SK-N-SH (cell line): ENCODE measurements around the gene SDK1. TPM values are rescaled to one million over a fixed set of nuclear protein-coding genes. Genes with fewer than 3 reads are reported as not detected.

Experiments
- CTCF ChIA-PET: fragments of 300-600, 350-600 bp; formaldehyde crosslinking; extraction: SDS; loops from one replicate; lab custom pipeline; 2021; lab: Yijun Ruan, JAX
- POLR2A ChIA-PET: fragments of 350-600 bp; sonication (Branson Sonifier 250); formaldehyde crosslinking; extraction: SDS; loops from one replicate; lab custom pipeline; 2020; ENCODE audit warnings: antibody characterized with exemption, inconsistent platforms; lab: Yijun Ruan, JAX
- DNase-seq: peaks from one replicate; pipeline ENCODE4 v3.0.0; 2012
- H2AFZ ChIP-seq: fragments of 200-600 bp; sonication (generic); 2 replicates; pipeline ENCODE4 v1.8.1; 2016; ENCODE audit warnings: antibody characterized with exemption, mild to moderate bottlenecking, low read depth
- H3F3A ChIP-seq: fragments of 200-600 bp; sonication (generic); replicated peaks from 2 replicates; pipeline ENCODE3; 2016; ENCODE audit warnings: antibody characterized with exemption, mild to moderate bottlenecking; ENCODE audit not compliant: insufficient read depth
- H3K27ac ChIP-seq, 2 experiments: fragments of 200-500 bp in 1 of 2; fragments of 200-600 bp in 1 of 2; sonication (Bioruptor generic) in 1 of 2; sonication (generic), shearing (Covaris generic) in 1 of 2; 2 replicates each; pipeline versions ENCODE4 v1.5.1 to v1.6.1; 2014 to 2016; ENCODE audit warnings: low read depth in 2 of 2, inconsistent platforms in 1 of 2, low read length in 1 of 2, mild to moderate bottlenecking in 1 of 2, mixed read lengths in 1 of 2
- H3K27me3 ChIP-seq: fragments of 200-600 bp; sonication (generic), shearing (Covaris generic); 2 replicates; pipeline ENCODE4 v1.6.1; 2016; ENCODE audit warnings: mixed run types; ENCODE audit not compliant: insufficient read depth
- H3K36me3 ChIP-seq, 2 experiments: fragments of 200-500 bp in 1 of 2; fragments of 200-600 bp in 1 of 2; sonication (Bioruptor generic) in 1 of 2; sonication (generic) in 1 of 2; replicated peaks in 1 of 2; 2 replicates each; pipeline versions ENCODE3 to v1.5.1; 2014 to 2016; ENCODE audit warnings: low read length in 1 of 2, mild to moderate bottlenecking in 1 of 2; ENCODE audit not compliant: insufficient read depth in 2 of 2, control insufficient read depth in 1 of 2
- H3K4me1 ChIP-seq, 2 experiments: fragments of 200-500 bp in 1 of 2; fragments of 200-600 bp in 1 of 2; sonication (Bioruptor generic) in 1 of 2; sonication (generic), shearing (Covaris generic) in 1 of 2; 2 replicates each; pipeline versions ENCODE4 v1.5.1 to v1.6.1; 2014 to 2016; ENCODE audit warnings: low read depth in 1 of 2, low read length in 1 of 2, mixed run types in 1 of 2; ENCODE audit not compliant: insufficient read depth in 2 of 2, control insufficient read depth in 1 of 2
- H3K4me2 ChIP-seq: fragments of 200-600 bp; sonication (generic), shearing (Covaris generic); 2 replicates; pipeline ENCODE4 v1.6.1; 2017; ENCODE audit warnings: mixed run types
- H3K4me3 ChIP-seq, 2 experiments: fragments of 200-500 bp in 1 of 2; fragments of 200-600 bp in 1 of 2; sonication (Bioruptor generic) in 1 of 2; sonication (generic), shearing (Covaris generic) in 1 of 2; 2 replicates each; pipeline versions ENCODE4 v1.5.1 to v1.8.1; 2014 to 2016; ENCODE audit warnings: low read depth in 2 of 2, inconsistent platforms in 1 of 2, low read length in 1 of 2, mild to moderate bottlenecking in 1 of 2, mixed read lengths in 1 of 2, moderate library complexity in 1 of 2
- H3K79me2 ChIP-seq: fragments of 200-600 bp; sonication (generic); 2 replicates; pipeline ENCODE4 v1.8.1; 2017; ENCODE audit warnings: mild to moderate bottlenecking; ENCODE audit not compliant: insufficient read depth
- H3K9ac ChIP-seq: fragments of 200-600 bp; sonication (generic); 2 replicates; pipeline ENCODE4 v1.6.1; 2017; ENCODE audit warnings: mixed run types
- H3K9me2 ChIP-seq: fragments of 200-600 bp; sonication (generic); 2 replicates; pipeline ENCODE4 v1.6.1; 2017; ENCODE audit warnings: mixed run types
- H3K9me3 ChIP-seq: fragments of 200-600 bp; sonication (generic); 2 replicates; pipeline ENCODE4 v1.6.1; 2017; ENCODE audit warnings: mixed run types, mild to moderate bottlenecking, moderate library complexity
- H4K20me1 ChIP-seq: fragments of 200-600 bp; sonication (generic); 2 replicates; pipeline ENCODE4 v1.6.1; 2017; ENCODE audit warnings: mild to moderate bottlenecking, mixed run types; ENCODE audit not compliant: insufficient read depth
- CHD2 ChIP-seq: fragments of 150-350 bp; IDR thresholded peaks from 2 replicates; pipeline ENCODE4 v1.6.1; 2018; ENCODE audit warnings: low read length; ENCODE audit not compliant: partially characterized antibody
- ELF1 ChIP-seq: IDR thresholded peaks from 2 replicates; pipeline ENCODE4 v1.4.0; 2012
- EZH2phosphoT487 ChIP-seq: fragments of 200-600 bp; sonication (generic); IDR thresholded peaks from 2 replicates; pipeline ENCODE4 v1.6.1; 2017; ENCODE audit warnings: low read depth, mixed run types, mild to moderate bottlenecking, antibody characterized with exemption, moderate library complexity, borderline replicate concordance
- FOSL2 ChIP-seq: IDR thresholded peaks from 2 replicates; pipeline ENCODE4 v1.4.0; 2012; ENCODE audit warnings: low read depth, mild to moderate bottlenecking, moderate library complexity, borderline replicate concordance
- FOXM1 ChIP-seq: IDR thresholded peaks from 2 replicates; pipeline ENCODE4 v1.4.0; 2012; ENCODE audit warnings: low read depth, mild to moderate bottlenecking
- GABPA ChIP-seq: IDR thresholded peaks from 2 replicates; pipeline ENCODE4 v1.4.0; 2012; ENCODE audit warnings: low read depth, mild to moderate bottlenecking
- GATA2 ChIP-seq: sonication (generic); formaldehyde crosslinking; IDR thresholded peaks from 2 replicates; pipeline ENCODE4 v1.5.0; 2020; ENCODE audit warnings: mild to moderate bottlenecking, missing genetic modification reagents
- JUND ChIP-seq: IDR thresholded peaks from 2 replicates; pipeline ENCODE4 v1.4.0; 2012
- MEF2A ChIP-seq: IDR thresholded peaks from 2 replicates; pipeline ENCODE4 v1.4.0; 2012; ENCODE audit warnings: low read depth, borderline replicate concordance
- MXI1 ChIP-seq: IDR thresholded peaks from 2 replicates; pipeline ENCODE4 v1.6.1; 2012; ENCODE audit warnings: mild to moderate bottlenecking, low read depth, low read length, improper control_type of control experiment
- NRF1 ChIP-seq: IDR thresholded peaks from 2 replicates; pipeline ENCODE4 v1.6.1; 2012; ENCODE audit warnings: low read depth, mild to moderate bottlenecking, low read length
- RCOR1 ChIP-seq: fragments of 150-350 bp; IDR thresholded peaks from 2 replicates; pipeline ENCODE4 v1.6.1; 2017; ENCODE audit warnings: antibody characterized with exemption, low read length
- RFX5 ChIP-seq: IDR thresholded peaks from 2 replicates; pipeline ENCODE4 v1.6.1; 2012; ENCODE audit warnings: mild to moderate bottlenecking, improper control_type of control experiment, low read length
- SIN3A ChIP-seq: IDR thresholded peaks from 2 replicates; pipeline ENCODE4 v1.6.1; 2012; ENCODE audit warnings: low read depth, mild to moderate bottlenecking, low read length, moderate library complexity, borderline replicate concordance
- SMC3 ChIP-seq: IDR thresholded peaks from 2 replicates; pipeline ENCODE4 v1.6.1; 2012; ENCODE audit warnings: low read depth, low read length, improper control_type of control experiment
- TAF1 ChIP-seq: IDR thresholded peaks from 2 replicates; pipeline ENCODE4 v1.6.1; 2012; ENCODE audit warnings: low read depth, mild to moderate bottlenecking, low read length, moderate library complexity, borderline replicate concordance
- TEAD4 ChIP-seq: IDR thresholded peaks from 2 replicates; pipeline ENCODE4 v1.4.0; 2012; ENCODE audit warnings: mild to moderate bottlenecking, borderline replicate concordance; ENCODE audit not compliant: insufficient read depth
- YY1 ChIP-seq: IDR thresholded peaks from 2 replicates; pipeline ENCODE4 v1.4.0; 2012; ENCODE audit warnings: low read depth, mild to moderate bottlenecking
- WGBS: methylation state at CpG from one replicate; pipeline ENCODE4 v1.1.6; 2017; ENCODE audit warnings: low lambda C conversion rate; 5-methylcytosine and 5-hydroxymethylcytosine counted together
- polyA plus RNA-seq, 3 experiments: library from polyadenylated mRNA; depleted of rRNA; stranded (reverse); fragments of >200 nt; gene quantifications; 2 replicates each; pipeline ENCODE4 v1.2.3, GENCODE V29; 2012
- TF ChIP-seq, protein P1 (sequence below): IDR thresholded peaks from 2 replicates; pipeline ENCODE4 v1.4.0; 2012; ENCODE audit warnings: low read depth, borderline replicate concordance
- TF ChIP-seq, protein P2 (sequence below): IDR thresholded peaks from 2 replicates; pipeline ENCODE4; 2012
- TF ChIP-seq, protein P3 (sequence below): fragments of 150-350 bp; IDR thresholded peaks from 2 replicates; pipeline ENCODE4 v1.6.1; 2016; ENCODE audit warnings: mild to moderate bottlenecking, low read depth, low read length
- TF ChIP-seq, protein P4 (sequence below): fragments of 150-350 bp; IDR thresholded peaks from 2 replicates; pipeline ENCODE4 v1.6.1; 2017; ENCODE audit warnings: antibody characterized with exemption, low read length, low read depth, borderline replicate concordance
- TF ChIP-seq, protein P5 (sequence below): IDR thresholded peaks from 2 replicates; pipeline ENCODE4 v1.4.0; 2012; ENCODE audit warnings: low read depth, borderline replicate concordance
- TF ChIP-seq, protein P6 (sequence below): IDR thresholded peaks from 2 replicates; pipeline ENCODE4 v1.4.0; 2012; ENCODE audit warnings: low read depth

Gene SDK1
- polyA plus RNA-seq, 1 of the 3 experiments (the other 2 are of a cell fraction), result 1.2 TPM

GRCh38 chr7:3861386-3861785 is 560.3 kb downstream of the SDK1 start:
- Histone ChIP-seq H3K27ac (no peak overlapping the region), H3K4me1 (no peaks in the 10 kb centered on the region), H3K79me2 (no peaks in the 10 kb centered on the region), H4K20me1 (no peaks in the 10 kb centered on the region), H3K9ac (no peak overlapping the region), H3K4me2 (no peak overlapping the region), H3K36me3 (no peaks in the 10 kb centered on the region), H2AFZ (no peak overlapping the region), H3K27me3 (no peaks in the 10 kb centered on the region), H3K9me2 (no peaks in the 10 kb centered on the region), H3F3A (no peaks in the 10 kb centered on the region), H3K9me3 (no peaks in the 10 kb centered on the region), H3K4me3 (no peak overlapping the region)
- DNase-seq, result no peak
- ChIA-PET POLR2A (no interaction called here), CTCF (no interaction called here)
- TF ChIP-seq, protein P1, sequence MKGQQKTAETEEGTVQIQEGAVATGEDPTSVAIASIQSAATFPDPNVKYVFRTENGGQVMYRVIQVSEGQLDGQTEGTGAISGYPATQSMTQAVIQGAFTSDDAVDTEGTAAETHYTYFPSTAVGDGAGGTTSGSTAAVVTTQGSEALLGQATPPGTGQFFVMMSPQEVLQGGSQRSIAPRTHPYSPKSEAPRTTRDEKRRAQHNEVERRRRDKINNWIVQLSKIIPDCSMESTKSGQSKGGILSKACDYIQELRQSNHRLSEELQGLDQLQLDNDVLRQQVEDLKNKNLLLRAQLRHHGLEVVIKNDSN, result no peak
- no peak for TF ChIP-seq FOSL2
- TF ChIP-seq NRF1, result no peak
- TF ChIP-seq YY1, result no peak
- no peak for TF ChIP-seq RFX5
- TF ChIP-seq, protein P2, sequence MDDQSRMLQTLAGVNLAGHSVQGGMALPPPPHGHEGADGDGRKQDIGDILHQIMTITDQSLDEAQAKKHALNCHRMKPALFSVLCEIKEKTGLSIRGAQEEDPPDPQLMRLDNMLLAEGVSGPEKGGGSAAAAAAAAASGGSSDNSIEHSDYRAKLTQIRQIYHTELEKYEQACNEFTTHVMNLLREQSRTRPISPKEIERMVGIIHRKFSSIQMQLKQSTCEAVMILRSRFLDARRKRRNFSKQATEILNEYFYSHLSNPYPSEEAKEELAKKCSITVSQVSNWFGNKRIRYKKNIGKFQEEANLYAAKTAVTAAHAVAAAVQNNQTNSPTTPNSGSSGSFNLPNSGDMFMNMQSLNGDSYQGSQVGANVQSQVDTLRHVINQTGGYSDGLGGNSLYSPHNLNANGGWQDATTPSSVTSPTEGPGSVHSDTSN, result no peak
- TF ChIP-seq EZH2phosphoT487, result no peak
- TF ChIP-seq, protein P3, sequence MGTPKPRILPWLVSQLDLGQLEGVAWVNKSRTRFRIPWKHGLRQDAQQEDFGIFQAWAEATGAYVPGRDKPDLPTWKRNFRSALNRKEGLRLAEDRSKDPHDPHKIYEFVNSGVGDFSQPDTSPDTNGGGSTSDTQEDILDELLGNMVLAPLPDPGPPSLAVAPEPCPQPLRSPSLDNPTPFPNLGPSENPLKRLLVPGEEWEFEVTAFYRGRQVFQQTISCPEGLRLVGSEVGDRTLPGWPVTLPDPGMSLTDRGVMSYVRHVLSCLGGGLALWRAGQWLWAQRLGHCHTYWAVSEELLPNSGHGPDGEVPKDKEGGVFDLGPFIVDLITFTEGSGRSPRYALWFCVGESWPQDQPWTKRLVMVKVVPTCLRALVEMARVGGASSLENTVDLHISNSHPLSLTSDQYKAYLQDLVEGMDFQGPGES, result no peak
- no peak for TF ChIP-seq GATA2 (CRISPR knock-in tag)
- no peak for TF ChIP-seq RCOR1
- WGBS, result 23% methylated on average over 1 of the region's 1 CpG

- CTCF ChIA-PET, result interaction anchor here (1.2 kb wide), 1 partner anchor 10 kb away, joined by 5 read pairs; no protein-coding TSS in a partner anchor
- no peaks in the 10 kb centered on the region for H4K20me1 ChIP-seq
- H3K79me2 ChIP-seq, result no peaks in the 10 kb centered on the region
- H2AFZ ChIP-seq, result no peak overlapping the region
- POLR2A ChIA-PET, result no interaction called here
- no peaks in the 10 kb centered on the region for H3K4me1 ChIP-seq
- no peaks in the 10 kb centered on the region for H3K36me3 ChIP-seq
- no peaks in the 10 kb centered on the region for H3F3A ChIP-seq
- 22% methylated on average over 5 of the region's 5 CpGs for WGBS
- no peaks in the 10 kb centered on the region for H3K27me3 ChIP-seq
- no peaks in the 10 kb centered on the region for H3K9me3 ChIP-seq
- no peak overlapping the region for H3K27ac ChIP-seq
- no peaks in the 10 kb centered on the region for H3K9me2 ChIP-seq
- no peak overlapping the region for H3K4me3 ChIP-seq
- DNase-seq, result no peak
- no peak overlapping the region for H3K4me2 ChIP-seq
- no peak overlapping the region for H3K9ac ChIP-seq
- TF ChIP-seq FOXM1 (no peak), TEAD4 (no peak), GABPA (no peak), MXI1 (no peak), SIN3A (no peak), MEF2A (no peak), FOSL2 (no peak), NRF1 (no peak), SMC3 (no peak), ELF1 (no peak), CHD2 (no peak), JUND (no peak), TAF1 (no peak), RFX5 (no peak)
- TF ChIP-seq, protein P4, sequence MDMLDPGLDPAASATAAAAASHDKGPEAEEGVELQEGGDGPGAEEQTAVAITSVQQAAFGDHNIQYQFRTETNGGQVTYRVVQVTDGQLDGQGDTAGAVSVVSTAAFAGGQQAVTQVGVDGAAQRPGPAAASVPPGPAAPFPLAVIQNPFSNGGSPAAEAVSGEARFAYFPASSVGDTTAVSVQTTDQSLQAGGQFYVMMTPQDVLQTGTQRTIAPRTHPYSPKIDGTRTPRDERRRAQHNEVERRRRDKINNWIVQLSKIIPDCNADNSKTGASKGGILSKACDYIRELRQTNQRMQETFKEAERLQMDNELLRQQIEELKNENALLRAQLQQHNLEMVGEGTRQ, result no peak
- TF ChIP-seq, protein P5, sequence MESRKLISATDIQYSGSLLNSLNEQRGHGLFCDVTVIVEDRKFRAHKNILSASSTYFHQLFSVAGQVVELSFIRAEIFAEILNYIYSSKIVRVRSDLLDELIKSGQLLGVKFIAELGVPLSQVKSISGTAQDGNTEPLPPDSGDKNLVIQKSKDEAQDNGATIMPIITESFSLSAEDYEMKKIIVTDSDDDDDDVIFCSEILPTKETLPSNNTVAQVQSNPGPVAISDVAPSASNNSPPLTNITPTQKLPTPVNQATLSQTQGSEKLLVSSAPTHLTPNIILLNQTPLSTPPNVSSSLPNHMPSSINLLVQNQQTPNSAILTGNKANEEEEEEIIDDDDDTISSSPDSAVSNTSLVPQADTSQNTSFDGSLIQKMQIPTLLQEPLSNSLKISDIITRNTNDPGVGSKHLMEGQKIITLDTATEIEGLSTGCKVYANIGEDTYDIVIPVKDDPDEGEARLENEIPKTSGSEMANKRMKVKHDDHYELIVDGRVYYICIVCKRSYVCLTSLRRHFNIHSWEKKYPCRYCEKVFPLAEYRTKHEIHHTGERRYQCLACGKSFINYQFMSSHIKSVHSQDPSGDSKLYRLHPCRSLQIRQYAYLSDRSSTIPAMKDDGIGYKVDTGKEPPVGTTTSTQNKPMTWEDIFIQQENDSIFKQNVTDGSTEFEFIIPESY, result no peak
- TF ChIP-seq, protein P6, sequence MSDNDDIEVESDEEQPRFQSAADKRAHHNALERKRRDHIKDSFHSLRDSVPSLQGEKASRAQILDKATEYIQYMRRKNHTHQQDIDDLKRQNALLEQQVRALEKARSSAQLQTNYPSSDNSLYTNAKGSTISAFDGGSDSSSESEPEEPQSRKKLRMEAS, result no peak
These were observed 560.9 kb downstream of the SDK1 start for GRCh38 chr7:3861941-3862340.
